Measurements from ENCODE around the gene FBLIM1.
A peak's percentile ranks its signal among the peaks of the same experiment; 100 is the strongest.
"Not testable (repeated sequence)": the region's sequence is repeated elsewhere in the genome, so short reads cannot be mapped to it uniquely, and the experiment has no call there.

FBLIM1 gene

GRCh38 chr1:15825800-15826199 is 67.2 kb downstream of the FBLIM1 start:
- no peak for DNase-seq

GRCh38 chr1:15826810-15827507 is 68.4 kb downstream of the FBLIM1 start:
- no peak for DNase-seq

GRCh38 chr1:15827567-15827966 is 69.0 kb downstream of the FBLIM1 start:
- not testable (repeated sequence) for DNase-seq

GRCh38 chr1:15828931-15829330 is 70.3 kb downstream of the FBLIM1 start:
- not testable (repeated sequence) for DNase-seq

GRCh38 chr1:15830258-15830657 is 71.7 kb downstream of the FBLIM1 start:
- no peak for DNase-seq

GRCh38 chr1:15833069-15833679 is 74.6 kb downstream of the FBLIM1 start:
- DNase-seq: peak; percentile 67

GRCh38 chr1:15833842-15834405 is 75.3 kb downstream of the FBLIM1 start:
- no peak for DNase-seq

GRCh38 chr1:15834406-15835204 is 76.0 kb downstream of the FBLIM1 start:
- peak; percentile 91 for DNase-seq

- no peak for DNase-seq
These were observed 76.7 kb downstream of the FBLIM1 start for GRCh38 chr1:15835205-15835740.

GRCh38 chr1:15835741-15836510 is 77.3 kb downstream of the FBLIM1 start:
- DNase-seq: peak; percentile 100
